ENCODE data around the gene CDC5L.

Gene CDC5L

DNA sequence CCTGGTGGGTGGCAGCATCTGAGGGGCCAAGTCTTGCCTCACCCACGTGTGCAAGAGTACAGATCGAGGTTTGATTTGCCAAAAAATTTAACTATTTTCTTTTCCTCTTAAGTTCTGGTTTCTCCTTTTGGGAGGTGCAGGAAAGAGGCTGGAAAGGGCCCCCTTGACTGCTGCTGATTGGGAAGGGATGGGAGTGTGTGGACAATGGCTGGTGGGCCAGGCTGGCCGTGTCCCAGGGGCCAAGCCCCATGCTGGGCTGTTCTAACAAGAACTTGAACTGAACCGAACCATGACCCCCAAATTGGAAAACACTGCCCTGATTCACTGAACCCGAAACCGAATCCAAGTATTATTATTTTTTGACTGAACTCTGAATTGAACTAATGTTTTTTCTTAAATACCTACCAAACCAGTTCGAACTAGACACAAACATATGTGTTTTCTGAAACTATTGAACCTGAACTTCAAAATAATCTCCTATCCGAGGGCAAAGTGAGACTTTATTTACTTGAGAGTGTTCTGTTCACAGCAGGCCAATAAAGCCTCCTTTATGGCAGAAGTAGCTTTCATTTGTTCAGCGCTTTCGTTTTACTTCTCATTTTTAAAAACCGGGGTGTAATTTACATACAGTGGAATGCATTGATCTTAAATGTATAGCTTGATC lies 91.2 kb downstream of the CDC5L start:
- TF ChIP-seq SIN3A (IDR thresholded peaks at IDR 0.05; ENCODE audit: borderline replicate concordance, insufficient read depth, low read length) (no peak), TAF1 (IDR thresholded peaks at IDR 0.05; ENCODE audit: borderline replicate concordance, insufficient read depth, low read length) (no peak), FOXP2 (optimal IDR thresholded peaks at IDR 0.05; ENCODE audit: borderline replicate concordance, extremely low read depth, extremely low read length, insufficient read depth) (no peak), POLR2AphosphoS5 (IDR thresholded peaks at IDR 0.05; ENCODE audit: low read depth, low read length) (no peak)
- TF ChIP-seq, protein P1, sequence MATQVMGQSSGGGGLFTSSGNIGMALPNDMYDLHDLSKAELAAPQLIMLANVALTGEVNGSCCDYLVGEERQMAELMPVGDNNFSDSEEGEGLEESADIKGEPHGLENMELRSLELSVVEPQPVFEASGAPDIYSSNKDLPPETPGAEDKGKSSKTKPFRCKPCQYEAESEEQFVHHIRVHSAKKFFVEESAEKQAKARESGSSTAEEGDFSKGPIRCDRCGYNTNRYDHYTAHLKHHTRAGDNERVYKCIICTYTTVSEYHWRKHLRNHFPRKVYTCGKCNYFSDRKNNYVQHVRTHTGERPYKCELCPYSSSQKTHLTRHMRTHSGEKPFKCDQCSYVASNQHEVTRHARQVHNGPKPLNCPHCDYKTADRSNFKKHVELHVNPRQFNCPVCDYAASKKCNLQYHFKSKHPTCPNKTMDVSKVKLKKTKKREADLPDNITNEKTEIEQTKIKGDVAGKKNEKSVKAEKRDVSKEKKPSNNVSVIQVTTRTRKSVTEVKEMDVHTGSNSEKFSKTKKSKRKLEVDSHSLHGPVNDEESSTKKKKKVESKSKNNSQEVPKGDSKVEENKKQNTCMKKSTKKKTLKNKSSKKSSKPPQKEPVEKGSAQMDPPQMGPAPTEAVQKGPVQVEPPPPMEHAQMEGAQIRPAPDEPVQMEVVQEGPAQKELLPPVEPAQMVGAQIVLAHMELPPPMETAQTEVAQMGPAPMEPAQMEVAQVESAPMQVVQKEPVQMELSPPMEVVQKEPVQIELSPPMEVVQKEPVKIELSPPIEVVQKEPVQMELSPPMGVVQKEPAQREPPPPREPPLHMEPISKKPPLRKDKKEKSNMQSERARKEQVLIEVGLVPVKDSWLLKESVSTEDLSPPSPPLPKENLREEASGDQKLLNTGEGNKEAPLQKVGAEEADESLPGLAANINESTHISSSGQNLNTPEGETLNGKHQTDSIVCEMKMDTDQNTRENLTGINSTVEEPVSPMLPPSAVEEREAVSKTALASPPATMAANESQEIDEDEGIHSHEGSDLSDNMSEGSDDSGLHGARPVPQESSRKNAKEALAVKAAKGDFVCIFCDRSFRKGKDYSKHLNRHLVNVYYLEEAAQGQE (IDR thresholded peaks at IDR 0.05; ENCODE audit: insufficient read depth in 1 of 2, low read depth in 2 of 2, low read length in 2 of 2): no peak

DNA sequence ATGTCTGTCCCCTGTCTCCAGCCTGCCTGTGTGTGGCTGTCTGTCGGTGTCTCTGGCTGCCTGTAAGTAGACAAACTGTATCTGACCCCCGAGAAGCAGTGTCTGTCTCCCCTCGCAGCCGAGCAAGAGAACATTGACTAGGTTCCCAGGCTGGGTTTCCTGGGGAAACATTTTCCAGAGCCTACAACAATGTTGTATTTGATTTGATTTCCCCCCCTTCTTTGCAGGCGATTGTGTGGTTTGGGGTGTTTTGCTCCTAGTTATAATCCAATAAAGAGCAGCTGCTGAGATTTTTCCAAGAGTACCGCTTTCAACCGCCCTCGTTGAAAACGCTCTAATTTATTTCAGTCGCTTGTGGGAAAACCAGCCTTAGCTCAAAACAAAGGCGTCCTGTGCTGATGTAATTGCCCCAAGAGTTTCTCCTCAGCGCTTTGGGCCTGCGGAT lies 92.6 kb downstream of the CDC5L start:
- TF ChIP-seq SIN3A (IDR thresholded peaks at IDR 0.05; ENCODE audit: borderline replicate concordance, insufficient read depth, low read length): no peak
- no peak for TF ChIP-seq FOXP2 (optimal IDR thresholded peaks at IDR 0.05; ENCODE audit: borderline replicate concordance, extremely low read depth, extremely low read length, insufficient read depth)
- no peak for TF ChIP-seq TAF1 (IDR thresholded peaks at IDR 0.05; ENCODE audit: borderline replicate concordance, insufficient read depth, low read length)
- TF ChIP-seq, protein P1 (IDR thresholded peaks at IDR 0.05; ENCODE audit: insufficient read depth in 1 of 2, low read depth in 2 of 2, low read length in 2 of 2): no peak
- TF ChIP-seq POLR2AphosphoS5 (IDR thresholded peaks at IDR 0.05; ENCODE audit: low read depth, low read length): no peak

DNA sequence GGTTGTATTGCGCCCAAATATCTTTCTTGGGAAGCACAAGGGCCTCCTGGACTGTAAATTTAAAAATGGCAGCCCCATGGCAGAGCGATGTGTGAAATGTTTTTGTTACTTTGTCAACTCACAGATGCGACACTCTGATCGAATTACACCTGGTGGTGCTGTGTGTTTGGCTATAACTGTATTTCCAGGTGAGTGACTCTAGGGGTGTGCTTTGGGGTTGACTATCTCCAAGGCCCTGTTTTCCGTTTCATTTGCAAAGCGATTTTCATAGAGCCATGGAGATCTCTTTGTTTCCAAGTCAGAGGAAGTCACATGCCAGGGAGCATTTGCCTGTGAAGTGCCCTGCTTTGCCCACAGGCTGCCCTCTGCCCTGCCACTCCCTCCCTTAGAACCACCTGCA lies 93.5 kb downstream of the CDC5L start:
- TF ChIP-seq TAF1 (IDR thresholded peaks at IDR 0.05; ENCODE audit: borderline replicate concordance, insufficient read depth, low read length): no peak
- TF ChIP-seq, protein P1 (IDR thresholded peaks at IDR 0.05; ENCODE audit: insufficient read depth in 1 of 2, low read depth in 2 of 2, low read length in 2 of 2): no peak
- TF ChIP-seq FOXP2 (optimal IDR thresholded peaks at IDR 0.05; ENCODE audit: borderline replicate concordance, extremely low read depth, extremely low read length, insufficient read depth): no peak
- no peak for TF ChIP-seq SIN3A (IDR thresholded peaks at IDR 0.05; ENCODE audit: borderline replicate concordance, insufficient read depth, low read length)
- TF ChIP-seq POLR2AphosphoS5 (IDR thresholded peaks at IDR 0.05; ENCODE audit: low read depth, low read length): no peak

DNA sequence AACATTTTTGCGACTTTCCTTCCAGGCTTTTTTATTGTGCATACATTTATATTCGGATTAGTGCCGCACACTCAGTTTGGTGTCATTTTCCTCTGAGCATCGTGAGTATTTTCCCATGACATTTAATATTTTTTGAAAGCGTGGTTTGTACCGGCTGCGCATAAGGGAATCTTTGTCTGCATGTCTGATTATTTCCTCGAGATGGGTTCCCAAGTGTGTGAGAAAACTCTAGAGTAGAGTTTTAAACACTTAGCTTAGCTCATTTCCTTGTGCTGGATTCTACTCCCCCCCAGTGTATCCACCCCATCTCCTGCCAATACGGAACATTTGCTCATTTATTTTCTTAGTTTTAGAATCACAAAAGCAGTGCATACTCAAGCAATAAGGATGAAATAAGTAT lies 94.3 kb downstream of the CDC5L start:
- TF ChIP-seq TAF1 (IDR thresholded peaks at IDR 0.05; ENCODE audit: borderline replicate concordance, insufficient read depth, low read length): no peak
- TF ChIP-seq POLR2AphosphoS5 (IDR thresholded peaks at IDR 0.05; ENCODE audit: low read depth, low read length): no peak
- TF ChIP-seq FOXP2 (optimal IDR thresholded peaks at IDR 0.05; ENCODE audit: borderline replicate concordance, extremely low read depth, extremely low read length, insufficient read depth): no peak
- no peak for TF ChIP-seq SIN3A (IDR thresholded peaks at IDR 0.05; ENCODE audit: borderline replicate concordance, insufficient read depth, low read length)
- TF ChIP-seq, protein P1 (IDR thresholded peaks at IDR 0.05; ENCODE audit: insufficient read depth in 1 of 2, low read depth in 2 of 2, low read length in 2 of 2): no peak
